GM12872 (cell line): ENCODE data around the gene CD27.

Source experiments
- CTCF ChIP-seq: IDR thresholded peaks from 3 replicates; pipeline ENCODE4 v1.5.1; 2011; ENCODE audit warnings: low read depth, mild to moderate bottlenecking, low read length, moderate library complexity; ENCODE audit not compliant: insufficient read depth

CD27 gene

GRCh38 chr12:6444704-6445688 is at the start of gene CD27:
TSS of gene CD27 (plus strand) at chr12:6444955. CDS start at chr12:6445096, 141 bp downstream.
- no peak for TF ChIP-seq CTCF

GRCh38 chr12:6396031-6396430 is 48.7 kb upstream of the CD27 start:
- no peak for TF ChIP-seq CTCF

GRCh38 chr12:6399884-6400644 is 44.7 kb upstream of the CD27 start:
- TF ChIP-seq CTCF = no peak

- no peak for TF ChIP-seq CTCF
Measured at GRCh38 chr12:6404390-6404789, 40.4 kb upstream of the CD27 start.

- TF ChIP-seq CTCF = no peak
Measured at GRCh38 chr12:6405963-6406362, 38.8 kb upstream of the CD27 start.

GRCh38 chr12:6407236-6407954 is 37.4 kb upstream of the CD27 start:
- TF ChIP-seq CTCF = no peak

GRCh38 chr12:6416596-6416995 is 28.2 kb upstream of the CD27 start:
- no peak for TF ChIP-seq CTCF
